ENCODE data around the gene HES5. TPM values are rescaled to one million over a fixed set of nuclear protein-coding genes. Genes with fewer than 3 reads are reported as not detected.

Gene HES5
- total and polyA plus RNA-seq, 10 of the 15 experiments (the other 5 are each of a cell fraction or from before 2014, with no cell fraction given), result 0.12 to 0.15 TPM; not detected in 8

- TF ChIP-seq BCLAF1 (IDR thresholded peaks at IDR 0.05) (no peak), CREM (IDR thresholded peaks at IDR 0.05; ENCODE audit: low read depth) (0 out of 2 replicates have a peak, but pooled peaks have one; percentile 5), KDM1A (IDR thresholded peaks at IDR 0.05; ENCODE audit: borderline replicate concordance) (no peak), SPI1 (IDR thresholded peaks at IDR 0.05; ENCODE audit: borderline replicate concordance, insufficient read depth, low read depth, low read length) (peak; percentile 66; the same call in 1 of the 2 replicates), IRF3 (IDR thresholded peaks at IDR 0.05) (no peak), HDGF (IDR thresholded peaks at IDR 0.05) (0 out of 2 replicates have a peak, but pooled peaks have one; percentile 39), ZNF384 (IDR thresholded peaks at IDR 0.05; ENCODE audit: borderline replicate concordance, low read depth, low read length) (no peak), RCOR1 (conservative IDR thresholded peaks at IDR 0.05; ENCODE audit: low read depth, low read length) (no peak), JUND (IDR thresholded peaks at IDR 0.05; ENCODE audit: low read depth, low read length) (no peak), CHD1 (IDR thresholded peaks at IDR 0.05; ENCODE audit: low read depth, low read length) (no peak), RAD51 (IDR thresholded peaks at IDR 0.05) (no peak), HDAC2 (IDR thresholded peaks at IDR 0.05) (no peak), SMAD5 (IDR thresholded peaks at IDR 0.05; ENCODE audit: low read depth) (no peak), RELA (IDR thresholded peaks at IDR 0.05; ENCODE audit: borderline replicate concordance, partially characterized antibody) (no peak), CHD4 (IDR thresholded peaks at IDR 0.05) (no peak), RELB (IDR thresholded peaks at IDR 0.05; ENCODE audit: low read depth) (peak; percentile 33; the same call in 1 of the 2 replicates), CBX3 (IDR thresholded peaks at IDR 0.05; ENCODE audit: borderline replicate concordance, low read depth) (no peak), ESRRA (IDR thresholded peaks at IDR 0.05; ENCODE audit: low read length) (no peak), BACH1 (IDR thresholded peaks at IDR 0.05; ENCODE audit: borderline replicate concordance) (no peak), KAT2A (conservative IDR thresholded peaks at IDR 0.05; ENCODE audit: control insufficient read depth, low read depth, low read length) (no peak), HDAC6 (IDR thresholded peaks at IDR 0.05; ENCODE audit: unreplicated experiment) (no peak)
- TF ChIP-seq, protein P1, sequence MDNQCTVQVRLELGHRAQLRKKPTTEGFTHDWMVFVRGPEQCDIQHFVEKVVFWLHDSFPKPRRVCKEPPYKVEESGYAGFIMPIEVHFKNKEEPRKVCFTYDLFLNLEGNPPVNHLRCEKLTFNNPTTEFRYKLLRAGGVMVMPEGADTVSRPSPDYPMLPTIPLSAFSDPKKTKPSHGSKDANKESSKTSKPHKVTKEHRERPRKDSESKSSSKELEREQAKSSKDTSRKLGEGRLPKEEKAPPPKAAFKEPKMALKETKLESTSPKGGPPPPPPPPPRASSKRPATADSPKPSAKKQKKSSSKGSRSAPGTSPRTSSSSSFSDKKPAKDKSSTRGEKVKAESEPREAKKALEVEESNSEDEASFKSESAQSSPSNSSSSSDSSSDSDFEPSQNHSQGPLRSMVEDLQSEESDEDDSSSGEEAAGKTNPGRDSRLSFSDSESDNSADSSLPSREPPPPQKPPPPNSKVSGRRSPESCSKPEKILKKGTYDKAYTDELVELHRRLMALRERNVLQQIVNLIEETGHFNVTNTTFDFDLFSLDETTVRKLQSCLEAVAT (IDR thresholded peaks at IDR 0.05), result peak; percentile 21; the same call in 1 of the 2 replicates
- TF ChIP-seq, protein P2, sequence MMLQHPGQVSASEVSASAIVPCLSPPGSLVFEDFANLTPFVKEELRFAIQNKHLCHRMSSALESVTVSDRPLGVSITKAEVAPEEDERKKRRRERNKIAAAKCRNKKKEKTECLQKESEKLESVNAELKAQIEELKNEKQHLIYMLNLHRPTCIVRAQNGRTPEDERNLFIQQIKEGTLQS (IDR thresholded peaks at IDR 0.05; ENCODE audit: borderline replicate concordance, extremely low read depth, low read depth, low read length), result no peak
Measured at GRCh38 chr1:2575801-2576663, 46.0 kb upstream of the HES5 start (continued).
